Measurements from ENCODE around the gene RAB11FIP3.

Gene RAB11FIP3

GRCh38 chr16:506246-506546 lies 80.7 kb downstream of the RAB11FIP3 start:
- TF ChIP-seq GATA3 (IDR thresholded peaks at IDR 0.05; ENCODE audit: low read depth, low read length) (no peak), GATA2 (IDR thresholded peaks at IDR 0.05; ENCODE audit: low read depth, low read length) (no peak)

- TF ChIP-seq GATA3 (IDR thresholded peaks at IDR 0.05; ENCODE audit: low read depth, low read length) (no peak), GATA2 (IDR thresholded peaks at IDR 0.05; ENCODE audit: low read depth, low read length) (no peak)
Observed at GRCh38 chr16:507996-508395, 82.5 kb downstream of the RAB11FIP3 start.

GRCh38 chr16:508884-509736 lies 83.7 kb downstream of the RAB11FIP3 start:
- TF ChIP-seq GATA3 (IDR thresholded peaks at IDR 0.05; ENCODE audit: low read depth, low read length) (no peak), GATA2 (IDR thresholded peaks at IDR 0.05; ENCODE audit: low read depth, low read length) (no peak)

- no peak for TF ChIP-seq GATA3 (IDR thresholded peaks at IDR 0.05; ENCODE audit: low read depth, low read length)
- no peak for TF ChIP-seq GATA2 (IDR thresholded peaks at IDR 0.05; ENCODE audit: low read depth, low read length)
Observed at GRCh38 chr16:510066-510825, 84.8 kb downstream of the RAB11FIP3 start.

- TF ChIP-seq GATA2 (IDR thresholded peaks at IDR 0.05; ENCODE audit: low read depth, low read length), result no peak
- no peak for TF ChIP-seq GATA3 (IDR thresholded peaks at IDR 0.05; ENCODE audit: low read depth, low read length)
Observed at GRCh38 chr16:512802-513201, 87.4 kb downstream of the RAB11FIP3 start.

GRCh38 chr16:513950-514349 lies 88.5 kb downstream of the RAB11FIP3 start:
- no peak for TF ChIP-seq GATA2 (IDR thresholded peaks at IDR 0.05; ENCODE audit: low read depth, low read length)
- no peak for TF ChIP-seq GATA3 (IDR thresholded peaks at IDR 0.05; ENCODE audit: low read depth, low read length)

GRCh38 chr16:515175-515938 lies 89.9 kb downstream of the RAB11FIP3 start:
- TF ChIP-seq GATA2 (IDR thresholded peaks at IDR 0.05; ENCODE audit: low read depth, low read length), result no peak
- no peak for TF ChIP-seq GATA3 (IDR thresholded peaks at IDR 0.05; ENCODE audit: low read depth, low read length)

GRCh38 chr16:515939-516226 lies 90.4 kb downstream of the RAB11FIP3 start:
- TF ChIP-seq GATA2 (IDR thresholded peaks at IDR 0.05; ENCODE audit: low read depth, low read length) (no peak), GATA3 (IDR thresholded peaks at IDR 0.05; ENCODE audit: low read depth, low read length) (no peak)

GRCh38 chr16:516301-516700 lies 90.9 kb downstream of the RAB11FIP3 start:
- TF ChIP-seq GATA3 (IDR thresholded peaks at IDR 0.05; ENCODE audit: low read depth, low read length) (no peak), GATA2 (IDR thresholded peaks at IDR 0.05; ENCODE audit: low read depth, low read length) (no peak)

GRCh38 chr16:518858-519257 lies 93.4 kb downstream of the RAB11FIP3 start:
- TF ChIP-seq GATA3 (IDR thresholded peaks at IDR 0.05; ENCODE audit: low read depth, low read length) (no peak), GATA2 (IDR thresholded peaks at IDR 0.05; ENCODE audit: low read depth, low read length) (no peak)

- TF ChIP-seq GATA3 (IDR thresholded peaks at IDR 0.05; ENCODE audit: low read depth, low read length), result no peak
- no peak for TF ChIP-seq GATA2 (IDR thresholded peaks at IDR 0.05; ENCODE audit: low read depth, low read length)
Observed at GRCh38 chr16:519425-519824, 94.0 kb downstream of the RAB11FIP3 start.

- no peak for TF ChIP-seq GATA2 (IDR thresholded peaks at IDR 0.05; ENCODE audit: low read depth, low read length)
- no peak for TF ChIP-seq GATA3 (IDR thresholded peaks at IDR 0.05; ENCODE audit: low read depth, low read length)
Observed at GRCh38 chr16:519841-520687, 94.6 kb downstream of the RAB11FIP3 start.

- TF ChIP-seq GATA3 (IDR thresholded peaks at IDR 0.05; ENCODE audit: low read depth, low read length) (no peak), GATA2 (IDR thresholded peaks at IDR 0.05; ENCODE audit: low read depth, low read length) (no peak)
Observed at GRCh38 chr16:520847-521246, 95.4 kb downstream of the RAB11FIP3 start.
